ENCODE measurements around the gene MAN2A2.

DNA sequence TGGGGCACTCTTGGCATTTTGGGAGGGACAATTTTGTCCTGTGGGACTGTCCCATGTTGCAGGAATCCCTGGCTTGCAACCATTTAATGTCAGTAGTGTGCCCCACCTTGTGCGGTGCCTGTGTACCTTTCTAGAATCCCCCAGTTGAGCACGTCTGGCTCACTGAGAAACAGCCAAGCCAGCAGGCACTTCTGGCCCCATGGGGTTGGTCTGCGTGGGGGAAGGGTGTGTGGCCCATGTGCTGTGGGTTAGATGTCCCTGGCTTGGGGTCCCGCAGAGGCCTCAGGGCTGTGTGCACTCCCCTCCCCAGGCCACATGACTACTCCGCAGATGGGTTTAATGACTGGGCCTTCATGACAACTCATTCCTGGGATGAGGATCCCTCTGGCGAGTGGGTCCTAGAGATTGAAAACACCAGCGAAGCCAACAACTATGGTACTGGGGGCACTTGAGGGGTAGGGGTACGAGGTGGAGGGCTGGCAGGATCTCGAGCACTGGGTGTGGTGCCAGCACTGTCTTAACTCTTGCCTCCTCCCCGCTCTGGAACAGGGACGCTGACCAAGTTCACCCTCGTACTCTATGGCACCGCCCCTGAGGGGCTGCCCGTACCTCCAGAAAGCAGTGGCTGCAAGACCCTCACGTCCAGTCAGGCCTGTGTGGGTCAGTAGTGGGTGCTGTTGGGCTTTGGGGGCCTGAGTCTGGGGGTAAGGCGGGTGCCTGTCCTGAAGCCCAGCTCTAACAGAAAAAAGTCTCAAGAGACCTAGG, 22.5 kb upstream of the MAN2A2 start:
- TF ChIP-seq, protein P1, sequence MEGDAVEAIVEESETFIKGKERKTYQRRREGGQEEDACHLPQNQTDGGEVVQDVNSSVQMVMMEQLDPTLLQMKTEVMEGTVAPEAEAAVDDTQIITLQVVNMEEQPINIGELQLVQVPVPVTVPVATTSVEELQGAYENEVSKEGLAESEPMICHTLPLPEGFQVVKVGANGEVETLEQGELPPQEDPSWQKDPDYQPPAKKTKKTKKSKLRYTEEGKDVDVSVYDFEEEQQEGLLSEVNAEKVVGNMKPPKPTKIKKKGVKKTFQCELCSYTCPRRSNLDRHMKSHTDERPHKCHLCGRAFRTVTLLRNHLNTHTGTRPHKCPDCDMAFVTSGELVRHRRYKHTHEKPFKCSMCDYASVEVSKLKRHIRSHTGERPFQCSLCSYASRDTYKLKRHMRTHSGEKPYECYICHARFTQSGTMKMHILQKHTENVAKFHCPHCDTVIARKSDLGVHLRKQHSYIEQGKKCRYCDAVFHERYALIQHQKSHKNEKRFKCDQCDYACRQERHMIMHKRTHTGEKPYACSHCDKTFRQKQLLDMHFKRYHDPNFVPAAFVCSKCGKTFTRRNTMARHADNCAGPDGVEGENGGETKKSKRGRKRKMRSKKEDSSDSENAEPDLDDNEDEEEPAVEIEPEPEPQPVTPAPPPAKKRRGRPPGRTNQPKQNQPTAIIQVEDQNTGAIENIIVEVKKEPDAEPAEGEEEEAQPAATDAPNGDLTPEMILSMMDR (conservative IDR thresholded peaks at IDR 0.05): no peak
- TF ChIP-seq ZFX (IDR thresholded peaks at IDR 0.05): no peak

Measured in C4-2B (cell line).